WERI-Rb-1 (cell line): Measurements from ENCODE around the gene OTX2.

Source experiments
- DNase-seq: peaks from one replicate; pipeline ENCODE4 v3.0.0-alpha.2; 2020
- H3K27ac ChIP-seq: fragments of 250-450 bp; sonication (Bioruptor Pico); 2 replicates; pipeline ENCODE4 v1.5.1; 2020; ENCODE audit warnings: mild to moderate bottlenecking, moderate library complexity
- H3K27me3 ChIP-seq: fragments of 250-450 bp; sonication (Bioruptor Pico); 2 replicates; pipeline ENCODE4 v1.5.1; 2021; ENCODE audit warnings: mild to moderate bottlenecking, low read depth, moderate library complexity; ENCODE audit not compliant: insufficient read depth, severe bottlenecking
- H3K36me3 ChIP-seq: fragments of 250-450 bp; sonication (Bioruptor Pico); 2 replicates; pipeline ENCODE4 v1.5.1; 2020; ENCODE audit warnings: mild to moderate bottlenecking, moderate library complexity
- H3K4me3 ChIP-seq: 2 replicates; pipeline ENCODE4 v1.5.1; 2011; ENCODE audit warnings: low read depth, mild to moderate bottlenecking, control low read depth, low read length
- H3K9me3 ChIP-seq: fragments of 250-450 bp; sonication (Bioruptor Pico); 2 replicates; pipeline ENCODE4 v1.5.1; 2021; ENCODE audit warnings: mild to moderate bottlenecking, moderate library complexity; ENCODE audit not compliant: severe bottlenecking
- TF ChIP-seq, protein P1 (sequence below): IDR thresholded peaks from 2 replicates; pipeline ENCODE4 v1.5.1; 2011; ENCODE audit warnings: low read depth, mild to moderate bottlenecking, control low read depth, inconsistent platforms, low read length

The OTX2 gene

DNA sequence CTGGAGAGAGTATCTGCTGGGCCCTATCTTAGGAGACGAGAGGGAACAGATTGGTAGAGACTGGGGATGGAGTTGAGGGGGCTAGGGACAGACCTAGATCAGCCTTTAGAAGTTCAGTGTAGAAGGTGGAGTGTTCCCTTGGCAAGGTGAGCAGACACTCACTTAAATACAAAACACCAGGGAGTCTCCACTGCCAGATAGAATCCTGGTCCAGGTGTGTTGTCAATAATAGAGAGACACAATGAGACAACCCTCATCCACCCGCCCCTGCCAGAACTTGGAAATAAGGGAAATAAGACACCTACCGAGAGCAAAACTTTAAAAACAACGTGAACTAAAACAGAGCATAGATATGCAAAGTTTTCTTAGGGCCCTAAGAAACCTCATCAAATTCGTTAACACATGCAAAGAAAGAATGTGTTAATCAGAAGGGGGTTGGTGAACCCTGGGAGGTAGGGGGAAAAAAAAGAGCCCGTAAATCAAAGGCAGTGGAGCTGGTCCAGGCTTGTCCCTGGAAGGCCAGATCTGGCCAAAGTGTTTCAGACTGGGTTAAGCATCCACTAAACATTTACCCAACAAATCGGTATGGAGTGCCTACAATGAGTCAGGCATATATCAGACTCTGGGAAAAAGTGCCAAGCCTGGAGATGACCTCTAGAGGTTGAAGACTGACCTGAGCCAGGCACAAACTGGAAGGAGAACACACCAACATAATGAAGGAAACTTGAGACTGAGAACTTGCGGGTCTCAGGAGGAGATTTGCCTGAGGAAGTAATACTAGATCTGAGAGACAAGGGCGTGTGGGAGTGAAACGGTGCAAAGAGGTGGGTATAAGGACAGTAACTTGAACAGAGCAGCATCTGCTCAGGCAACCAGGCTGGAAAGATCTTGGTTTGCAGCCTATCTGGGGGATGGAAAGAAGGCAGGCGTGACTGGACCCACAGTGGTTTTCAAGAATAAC is 37.0 kb upstream of the OTX2 start:
- H3K27me3 ChIP-seq: no peaks in the 10 kb centered on the region
- H3K9me3 ChIP-seq: no peaks in the 10 kb centered on the region
- TF ChIP-seq, protein P1, sequence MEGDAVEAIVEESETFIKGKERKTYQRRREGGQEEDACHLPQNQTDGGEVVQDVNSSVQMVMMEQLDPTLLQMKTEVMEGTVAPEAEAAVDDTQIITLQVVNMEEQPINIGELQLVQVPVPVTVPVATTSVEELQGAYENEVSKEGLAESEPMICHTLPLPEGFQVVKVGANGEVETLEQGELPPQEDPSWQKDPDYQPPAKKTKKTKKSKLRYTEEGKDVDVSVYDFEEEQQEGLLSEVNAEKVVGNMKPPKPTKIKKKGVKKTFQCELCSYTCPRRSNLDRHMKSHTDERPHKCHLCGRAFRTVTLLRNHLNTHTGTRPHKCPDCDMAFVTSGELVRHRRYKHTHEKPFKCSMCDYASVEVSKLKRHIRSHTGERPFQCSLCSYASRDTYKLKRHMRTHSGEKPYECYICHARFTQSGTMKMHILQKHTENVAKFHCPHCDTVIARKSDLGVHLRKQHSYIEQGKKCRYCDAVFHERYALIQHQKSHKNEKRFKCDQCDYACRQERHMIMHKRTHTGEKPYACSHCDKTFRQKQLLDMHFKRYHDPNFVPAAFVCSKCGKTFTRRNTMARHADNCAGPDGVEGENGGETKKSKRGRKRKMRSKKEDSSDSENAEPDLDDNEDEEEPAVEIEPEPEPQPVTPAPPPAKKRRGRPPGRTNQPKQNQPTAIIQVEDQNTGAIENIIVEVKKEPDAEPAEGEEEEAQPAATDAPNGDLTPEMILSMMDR: no peak
- DNase-seq: no peak
- peaks cover 77% of the 10 kb centered on the region for H3K36me3 ChIP-seq
- no peak overlapping the region for H3K27ac ChIP-seq
- H3K4me3 ChIP-seq: no peak overlapping the region

DNA sequence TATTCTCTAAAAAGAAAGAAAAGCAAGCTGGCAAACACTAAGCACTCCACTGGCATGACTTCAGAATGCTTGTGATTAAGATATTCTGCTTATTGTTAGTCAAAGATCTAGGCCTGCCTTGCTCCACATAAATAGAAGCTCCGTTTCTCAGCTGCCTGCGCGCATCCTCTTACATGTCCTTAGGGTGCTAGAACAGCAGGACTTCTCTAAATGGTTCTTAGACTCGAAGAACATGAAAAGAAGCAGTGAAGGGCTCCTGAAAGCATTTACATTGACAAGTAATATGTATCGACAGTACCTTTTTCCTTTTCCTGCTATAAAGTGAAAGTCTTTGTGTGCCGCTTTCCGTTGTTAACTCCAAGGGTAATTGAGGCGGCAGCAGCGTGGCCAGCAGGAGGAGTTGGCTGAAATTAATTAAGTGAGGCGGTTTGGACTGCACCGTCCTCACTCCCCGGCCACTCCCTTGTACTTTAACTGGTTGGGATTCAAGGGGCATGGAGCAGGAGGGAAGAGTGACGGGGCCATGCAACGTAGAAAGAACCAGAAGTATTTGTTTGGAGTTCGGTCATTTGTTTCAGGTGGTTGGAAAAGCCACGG is 34.2 kb upstream of the OTX2 start:
- H3K36me3 ChIP-seq: peaks cover 75% of the 10 kb centered on the region
- H3K27ac ChIP-seq: no peak overlapping the region
- TF ChIP-seq, protein P1: no peak
- H3K4me3 ChIP-seq: no peak overlapping the region
- DNase-seq: no peak
- no peaks in the 10 kb centered on the region for H3K27me3 ChIP-seq
- no peaks in the 10 kb centered on the region for H3K9me3 ChIP-seq

DNA sequence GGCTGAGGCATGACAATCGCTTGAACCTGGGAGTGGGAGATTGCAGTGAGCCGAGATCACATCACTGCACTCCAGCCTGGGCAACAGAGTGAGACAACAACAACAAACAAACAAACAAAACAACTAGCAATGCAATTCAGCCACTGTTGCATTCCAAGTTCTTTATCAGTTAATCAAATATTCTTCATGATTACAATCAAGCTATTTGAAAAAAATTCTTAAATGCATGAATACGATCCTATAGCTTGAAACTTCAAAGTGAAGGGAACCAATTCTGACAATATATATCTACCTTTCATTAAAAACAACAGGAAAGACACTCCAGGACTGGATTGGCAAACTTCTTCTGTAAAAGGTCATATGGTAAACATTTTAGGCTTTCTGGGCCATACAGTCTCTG is 31.3 kb upstream of the OTX2 start:
- Histone ChIP-seq H3K4me3 (no peak overlapping the region), H3K27me3 (no peaks in the 10 kb centered on the region), H3K36me3 (peaks cover 63% of the 10 kb centered on the region), H3K9me3 (no peaks in the 10 kb centered on the region), H3K27ac (no peak overlapping the region)
- TF ChIP-seq, protein P1: no peak
- DNase-seq: no peak

DNA sequence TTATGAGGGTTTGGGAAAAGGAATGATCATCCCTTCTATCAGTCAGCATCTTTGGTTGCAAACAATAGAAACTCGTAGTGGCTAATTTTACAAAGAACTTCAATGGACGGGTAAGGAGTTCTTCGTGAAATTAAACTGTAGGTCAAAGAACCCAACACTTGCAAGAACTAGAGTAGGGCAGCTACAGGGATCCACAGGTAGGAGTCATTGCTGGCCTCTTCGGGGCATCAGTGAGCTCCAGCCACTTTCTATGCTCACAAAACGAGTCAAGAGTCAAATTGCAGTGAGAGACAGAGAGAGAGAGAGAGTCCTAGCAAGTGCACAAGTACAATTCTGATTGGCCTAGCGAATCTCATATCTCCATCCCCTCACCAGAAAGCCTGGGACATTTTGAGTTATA is 29.9 kb upstream of the OTX2 start:
- Histone ChIP-seq H3K27me3 (no peaks in the 10 kb centered on the region), H3K36me3 (peaks cover 62% of the 10 kb centered on the region), H3K9me3 (no peaks in the 10 kb centered on the region), H3K4me3 (no peak overlapping the region), H3K27ac (no peak overlapping the region)
- no peak for DNase-seq
- TF ChIP-seq, protein P1: no peak

DNA sequence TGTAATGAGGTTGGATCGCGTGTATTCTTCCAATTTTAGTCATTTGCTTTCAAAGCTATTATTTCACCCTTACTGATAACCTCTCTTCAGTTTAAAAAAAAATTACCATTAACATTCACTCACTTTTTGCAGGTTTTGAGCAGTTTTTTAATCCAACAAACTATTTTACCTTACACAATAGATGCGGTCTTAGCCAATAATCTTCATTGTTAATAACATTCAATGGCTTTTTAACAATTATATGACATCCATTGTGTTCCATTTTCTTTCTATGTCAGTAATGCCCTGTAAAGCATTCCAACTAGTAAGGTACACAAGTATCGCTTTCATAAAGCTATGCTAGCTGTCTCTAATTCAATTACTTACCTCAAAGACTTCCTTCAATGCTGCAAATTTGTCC is 18.9 kb upstream of the OTX2 start:
- Histone ChIP-seq H3K27me3 (no peaks in the 10 kb centered on the region), H3K4me3 (no peak overlapping the region), H3K9me3 (no peaks in the 10 kb centered on the region), H3K27ac (no peak overlapping the region), H3K36me3 (peaks cover 79% of the 10 kb centered on the region)
- DNase-seq: no peak
- TF ChIP-seq, protein P1: no peak
